BLaER1 treated with 17β-estradiol and CSF1 and Interleukin-3, amounts not matched to agents 10 nM and 100 nM (cell line): ENCODE data around the gene SPAG4.
A peak's percentile ranks its signal among the peaks of the same experiment; 100 is the strongest.

Source experiments
- H3K27ac ChIP-seq, 11 experiments: shearing (Covaris generic); formaldehyde crosslinking; 2 replicates each; pipeline ENCODE4 v1.8.1; 2022
- H3K27me3 ChIP-seq, 11 experiments: shearing (Covaris generic); formaldehyde crosslinking; 2 replicates each; pipeline ENCODE4 v1.8.1; 2022
- H3K36me3 ChIP-seq, 11 experiments: shearing (Covaris generic); formaldehyde crosslinking; 2 replicates each; pipeline ENCODE4 v1.8.1; 2022
- H3K4me1 ChIP-seq, 10 experiments: shearing (Covaris generic); formaldehyde crosslinking; 2 replicates each; pipeline ENCODE4 v1.8.1; 2022
- H3K4me2 ChIP-seq, 11 experiments: shearing (Covaris generic); formaldehyde crosslinking; 2 replicates each; pipeline ENCODE4 v1.8.1; 2022
- H3K4me3 ChIP-seq, 10 experiments: shearing (Covaris generic); formaldehyde crosslinking; 2 replicates each; pipeline ENCODE4 v1.8.1; 2022
- H3K9ac ChIP-seq, 11 experiments: shearing (Covaris generic); formaldehyde crosslinking; 2 replicates each; pipeline ENCODE4 v1.8.1; 2022
- H3K9me3 ChIP-seq, 11 experiments: shearing (Covaris generic); formaldehyde crosslinking; replicated peaks in 1 of 11; 2 replicates each; pipeline ENCODE4 v1.8.1; 2022
- H4K20me1 ChIP-seq, 11 experiments: shearing (Covaris generic); formaldehyde crosslinking; 2 replicates each; pipeline ENCODE4 v1.8.1; 2022
- Cebpa-rat ChIP-seq, 11 experiments: shearing (Covaris generic); IDR thresholded peaks; 2 replicates each; pipeline ENCODE4 v1.8.1; 2022

SPAG4 gene

GRCh38 chr20:35597186-35597585 is 18.4 kb upstream of the SPAG4 start:
- Histone ChIP-seq H3K4me1 (peaks cover 5 to 20% (median 16%) of the 10 kb centered on the region in 10 experiments; a peak in 18 of 20 replicates), H4K20me1 (peaks cover 0 to 16% (median 0%) of the 10 kb centered on the region in 11 experiments; a peak in 4 of 22 replicates), H3K4me2 (no peak overlapping the region), H3K9ac (no peak overlapping the region), H3K9me3 (no peaks in the 10 kb centered on the region), H3K36me3 (no peaks in the 10 kb centered on the region), H3K27ac (no peak overlapping the region), H3K4me3 (no peak overlapping the region), H3K27me3 (peaks cover 24 to 31% (median 28%) of the 10 kb centered on the region in 11 experiments)
- TF ChIP-seq Cebpa-rat (IDR thresholded peaks at IDR 0.05), result no peak

- Histone ChIP-seq H4K20me1 (peaks cover 0 to 16% (median 0%) of the 10 kb centered on the region in 11 experiments; a peak in 4 of 22 replicates), H3K4me3 (no peak overlapping the region), H3K9ac (no peak overlapping the region), H3K36me3 (no peaks in the 10 kb centered on the region), H3K9me3 (no peaks in the 10 kb centered on the region), H3K27ac (no peak overlapping the region), H3K4me1 (peaks cover 5 to 13% (median 12%) of the 10 kb centered on the region in 10 experiments; a peak in 18 of 20 replicates), H3K4me2 (no peak overlapping the region), H3K27me3 (peaks cover 27 to 44% (median 39%) of the 10 kb centered on the region in 11 experiments)
- no peak for TF ChIP-seq Cebpa-rat (IDR thresholded peaks at IDR 0.05)
Measured at GRCh38 chr20:35598476-35598875, 17.2 kb upstream of the SPAG4 start.

- H3K4me2 ChIP-seq, result no peak overlapping the region
- H3K36me3 ChIP-seq, result no peaks in the 10 kb centered on the region
- H3K4me1 ChIP-seq, result peaks cover 5 to 13% (median 12%) of the 10 kb centered on the region in 10 experiments; a peak in 18 of 20 replicates
- no peaks in the 10 kb centered on the region for H3K9me3 ChIP-seq
- H3K27ac ChIP-seq, result no peak overlapping the region
- no peak for TF ChIP-seq Cebpa-rat (IDR thresholded peaks at IDR 0.05)
- no peak overlapping the region for H3K4me3 ChIP-seq
- peaks cover 27 to 45% (median 39%) of the 10 kb centered on the region in 11 experiments for H3K27me3 ChIP-seq
- H4K20me1 ChIP-seq, result peaks cover 0 to 16% (median 0%) of the 10 kb centered on the region in 11 experiments; a peak in 4 of 22 replicates
- H3K9ac ChIP-seq, result no peak overlapping the region
Measured at GRCh38 chr20:35598899-35599775, 16.5 kb upstream of the SPAG4 start.

GRCh38 chr20:35599776-35600120 is 15.9 kb upstream of the SPAG4 start:
- Histone ChIP-seq H3K4me3 (no peak overlapping the region), H4K20me1 (peaks cover 0 to 16% (median 0%) of the 10 kb centered on the region in 11 experiments; a peak in 4 of 22 replicates), H3K9ac (no peak overlapping the region), H3K36me3 (no peaks in the 10 kb centered on the region), H3K4me1 (peaks cover 5 to 13% (median 12%) of the 10 kb centered on the region in 10 experiments; a peak in 18 of 20 replicates), H3K9me3 (no peaks in the 10 kb centered on the region), H3K27me3 (peaks cover 27 to 45% (median 39%) of the 10 kb centered on the region in 11 experiments), H3K27ac (no peak overlapping the region), H3K4me2 (no peak overlapping the region)
- TF ChIP-seq Cebpa-rat (IDR thresholded peaks at IDR 0.05), result no peak

GRCh38 chr20:35600176-35600992 is 15.2 kb upstream of the SPAG4 start:
- H3K4me2 ChIP-seq, result peak overlapping the region in 8 of 11 experiments; percentile 81 to 91 (median 86); a peak in 12 of 22 replicates
- no peak for TF ChIP-seq Cebpa-rat (IDR thresholded peaks at IDR 0.05)

GRCh38 chr20:35600993-35601973 is 14.3 kb upstream of the SPAG4 start:
- no peak for TF ChIP-seq Cebpa-rat (IDR thresholded peaks at IDR 0.05)
- peaks cover 27 to 45% (median 39%) of the 10 kb centered on the region in 11 experiments for H3K27me3 ChIP-seq
- peak overlapping the region; percentile 35 to 62 (median 44); a peak in 19 of 20 replicates for H3K4me3 ChIP-seq
- peaks cover 0 to 16% (median 0%) of the 10 kb centered on the region in 11 experiments; a peak in 4 of 22 replicates for H4K20me1 ChIP-seq
- H3K4me2 ChIP-seq, result peak overlapping the region; percentile 76 to 91 (median 86)
- no peak overlapping the region for H3K27ac ChIP-seq
- peak overlapping the region in 8 of 11 experiments; percentile 1 to 55 (median 26); a peak in 7 of 22 replicates for H3K9ac ChIP-seq
- no peaks in the 10 kb centered on the region for H3K36me3 ChIP-seq
- no peaks in the 10 kb centered on the region for H3K9me3 ChIP-seq
- peaks cover 5 to 13% (median 12%) of the 10 kb centered on the region in 10 experiments; a peak in 18 of 20 replicates for H3K4me1 ChIP-seq

More at GRCh38 chr20:35600176-35600992, 15.2 kb upstream of the SPAG4 start:
- Histone ChIP-seq H4K20me1 (peaks cover 0 to 16% (median 0%) of the 10 kb centered on the region in 11 experiments; a peak in 4 of 22 replicates), H3K36me3 (no peaks in the 10 kb centered on the region), H3K4me3 (peak overlapping the region in 2 of 10 experiments; percentile 51 to 62; a peak in 4 of 20 replicates), H3K4me1 (peaks cover 5 to 13% (median 12%) of the 10 kb centered on the region in 10 experiments; a peak in 18 of 20 replicates), H3K9ac (no peak overlapping the region), H3K27me3 (peaks cover 27 to 45% (median 39%) of the 10 kb centered on the region in 11 experiments), H3K27ac (no peak overlapping the region), H3K9me3 (no peaks in the 10 kb centered on the region)

- peaks cover 27 to 45% (median 39%) of the 10 kb centered on the region in 11 experiments for H3K27me3 ChIP-seq
- H3K4me1 ChIP-seq, result peaks cover 8 to 18% (median 15%) of the 10 kb centered on the region in 10 experiments; a peak in 19 of 20 replicates
- no peak for TF ChIP-seq Cebpa-rat (IDR thresholded peaks at IDR 0.05)
- H3K9me3 ChIP-seq, result no peaks in the 10 kb centered on the region
- no peak overlapping the region for H3K27ac ChIP-seq
- H4K20me1 ChIP-seq, result peaks cover 0 to 16% (median 0%) of the 10 kb centered on the region in 11 experiments; a peak in 4 of 22 replicates
- peak overlapping the region; percentile 76 to 91 (median 86) for H3K4me2 ChIP-seq
- peak overlapping the region; percentile 35 to 62 (median 44); a peak in 15 of 20 replicates for H3K4me3 ChIP-seq
- H3K36me3 ChIP-seq, result no peaks in the 10 kb centered on the region
- H3K9ac ChIP-seq, result peak overlapping the region in 5 of 11 experiments; percentile 1 to 55 (median 37); a peak in 5 of 22 replicates
Measured at GRCh38 chr20:35601990-35602389, 13.6 kb upstream of the SPAG4 start.
